WTC11 (cell line): ENCODE measurements around the gene EFS. TPM values are rescaled to one million over a fixed set of nuclear protein-coding genes. Genes with fewer than 3 reads are reported as not detected.

Experiments
- CREB1 ChIP-seq: sonication (generic); formaldehyde crosslinking; IDR thresholded peaks from 2 replicates; pipeline ENCODE4 v1.8.0; 2023; ENCODE audit warnings: mild to moderate bottlenecking, missing genetic modification reagents
- CREM ChIP-seq: sonication (generic); formaldehyde crosslinking; IDR thresholded peaks from 2 replicates; pipeline ENCODE4 v1.8.1; 2022; ENCODE audit warnings: mild to moderate bottlenecking, missing genetic modification reagents, moderate library complexity
- EMX1 ChIP-seq: fragments of 250-450 bp; sonication (Bioruptor Pico); IDR thresholded peaks from 2 replicates; pipeline ENCODE4 v1.8.0; 2021; ENCODE audit warnings: mild to moderate bottlenecking
- ERG ChIP-seq: fragments of 250-450 bp; sonication (Bioruptor Pico); IDR thresholded peaks from 2 replicates; pipeline ENCODE4 v1.8.0; 2021; ENCODE audit warnings: mild to moderate bottlenecking
- ETV6 ChIP-seq: sonication (generic); formaldehyde crosslinking; IDR thresholded peaks from 2 replicates; pipeline ENCODE4 v1.8.1; 2022; ENCODE audit warnings: mild to moderate bottlenecking, missing genetic modification reagents
- GRHL2 ChIP-seq: fragments of 250-450 bp; sonication (Bioruptor Pico); IDR thresholded peaks from 2 replicates; pipeline ENCODE4 v1.8.0; 2022; ENCODE audit warnings: mild to moderate bottlenecking, moderate library complexity; ENCODE audit not compliant: insufficient replicate concordance, severe bottlenecking
- IRF2 ChIP-seq: sonication (generic); formaldehyde crosslinking; IDR thresholded peaks from 2 replicates; pipeline ENCODE4 v1.8.0; 2022; ENCODE audit warnings: low read depth, missing genetic modification reagents, borderline replicate concordance
- MYBL2 ChIP-seq: sonication (generic); formaldehyde crosslinking; IDR thresholded peaks from 2 replicates; pipeline ENCODE4 v1.8.1; 2023; ENCODE audit warnings: mild to moderate bottlenecking, moderate library complexity, missing genetic modification reagents
- NR2C2 ChIP-seq: sonication (generic); formaldehyde crosslinking; IDR thresholded peaks from 2 replicates; pipeline ENCODE4 v1.8.0; 2022; ENCODE audit warnings: mild to moderate bottlenecking, missing genetic modification reagents
- OVOL2 ChIP-seq: fragments of 250-450 bp; sonication (Bioruptor Pico); IDR thresholded peaks from 2 replicates; pipeline ENCODE4 v1.9.0; 2021; ENCODE audit warnings: mild to moderate bottlenecking, borderline replicate concordance
- PRRX2 ChIP-seq: fragments of 250-450 bp; sonication (Bioruptor Pico); IDR thresholded peaks from 2 replicates; pipeline ENCODE4 v1.8.0; 2021; ENCODE audit warnings: mild to moderate bottlenecking
- RORB ChIP-seq: fragments of 250-450 bp; sonication (Bioruptor Pico); IDR thresholded peaks from 2 replicates; pipeline ENCODE4 v1.9.0; 2021; ENCODE audit warnings: mild to moderate bottlenecking
- SMAD3 ChIP-seq: sonication (generic); formaldehyde crosslinking; IDR thresholded peaks from 2 replicates; pipeline ENCODE4 v1.8.0; 2022; ENCODE audit warnings: missing genetic modification reagents, mild to moderate bottlenecking, borderline replicate concordance
- TCF7 ChIP-seq: sonication (generic); formaldehyde crosslinking; IDR thresholded peaks from 2 replicates; pipeline ENCODE4 v1.8.0; 2022; ENCODE audit warnings: mild to moderate bottlenecking, low read depth, missing genetic modification reagents, moderate library complexity
- TEAD1 ChIP-seq: sonication (generic); formaldehyde crosslinking; IDR thresholded peaks from 2 replicates; pipeline ENCODE4 v1.8.0; 2022; ENCODE audit warnings: mild to moderate bottlenecking, missing genetic modification reagents
- TP53 ChIP-seq: sonication (generic); formaldehyde crosslinking; IDR thresholded peaks from 2 replicates; pipeline ENCODE4 v1.8.1; 2023; ENCODE audit warnings: mild to moderate bottlenecking, missing genetic modification reagents
- ZNF263 ChIP-seq: sonication (generic); formaldehyde crosslinking; IDR thresholded peaks from 2 replicates; pipeline ENCODE4 v1.8.1; 2022; ENCODE audit warnings: low read depth, mild to moderate bottlenecking, moderate library complexity, missing genetic modification reagents
- ZNF281 ChIP-seq: sonication (generic); formaldehyde crosslinking; IDR thresholded peaks from 2 replicates; pipeline ENCODE4 v1.8.0; 2023; ENCODE audit warnings: mild to moderate bottlenecking, missing genetic modification reagents
- ZNF317 ChIP-seq: sonication (generic); formaldehyde crosslinking; IDR thresholded peaks from 2 replicates; pipeline ENCODE4 v1.8.1; 2023; ENCODE audit warnings: low read depth, mild to moderate bottlenecking, moderate library complexity, missing genetic modification reagents, borderline replicate concordance
- ZNF396 ChIP-seq: fragments of 250-450 bp; sonication (Bioruptor Pico); IDR thresholded peaks from 2 replicates; pipeline ENCODE4 v1.8.0; 2021; ENCODE audit warnings: mild to moderate bottlenecking, moderate library complexity, borderline replicate concordance
- ZNF416 ChIP-seq: fragments of 250-450 bp; sonication (Bioruptor Pico); IDR thresholded peaks from 2 replicates; pipeline ENCODE4 v1.9.0; 2021; ENCODE audit warnings: mild to moderate bottlenecking, inconsistent platforms
- total RNA-seq: library from RNA; stranded (reverse); gene quantifications from 3 replicates; pipeline ENCODE4 v1.2.3, GENCODE V29; 2021
- TF ChIP-seq, protein P1 (sequence below): sonication (generic); formaldehyde crosslinking; IDR thresholded peaks from 2 replicates; pipeline ENCODE4 v1.8.0; 2023; ENCODE audit warnings: missing genetic modification reagents, mild to moderate bottlenecking, borderline replicate concordance
- TF ChIP-seq, protein P2 (sequence below): fragments of 250-450 bp; sonication (Bioruptor Pico); conservative IDR thresholded peaks from 2 replicates; pipeline ENCODE4 v1.9.0; 2021; ENCODE audit warnings: mild to moderate bottlenecking
- TF ChIP-seq, protein P3 (sequence below): sonication (generic); formaldehyde crosslinking; conservative IDR thresholded peaks from 2 replicates; pipeline ENCODE4 v1.8.1; 2023; ENCODE audit warnings: mild to moderate bottlenecking, low read depth, missing genetic modification reagents, moderate library complexity
- TF ChIP-seq, protein P4 (sequence below): fragments of 200-600 bp; IDR thresholded peaks from 2 replicates; pipeline ENCODE4 v1.8.0; 2022; ENCODE audit warnings: antibody characterized with exemption

The EFS gene
- total RNA-seq, 1 experiment from 2014 or later = 35.3 TPM

DNA sequence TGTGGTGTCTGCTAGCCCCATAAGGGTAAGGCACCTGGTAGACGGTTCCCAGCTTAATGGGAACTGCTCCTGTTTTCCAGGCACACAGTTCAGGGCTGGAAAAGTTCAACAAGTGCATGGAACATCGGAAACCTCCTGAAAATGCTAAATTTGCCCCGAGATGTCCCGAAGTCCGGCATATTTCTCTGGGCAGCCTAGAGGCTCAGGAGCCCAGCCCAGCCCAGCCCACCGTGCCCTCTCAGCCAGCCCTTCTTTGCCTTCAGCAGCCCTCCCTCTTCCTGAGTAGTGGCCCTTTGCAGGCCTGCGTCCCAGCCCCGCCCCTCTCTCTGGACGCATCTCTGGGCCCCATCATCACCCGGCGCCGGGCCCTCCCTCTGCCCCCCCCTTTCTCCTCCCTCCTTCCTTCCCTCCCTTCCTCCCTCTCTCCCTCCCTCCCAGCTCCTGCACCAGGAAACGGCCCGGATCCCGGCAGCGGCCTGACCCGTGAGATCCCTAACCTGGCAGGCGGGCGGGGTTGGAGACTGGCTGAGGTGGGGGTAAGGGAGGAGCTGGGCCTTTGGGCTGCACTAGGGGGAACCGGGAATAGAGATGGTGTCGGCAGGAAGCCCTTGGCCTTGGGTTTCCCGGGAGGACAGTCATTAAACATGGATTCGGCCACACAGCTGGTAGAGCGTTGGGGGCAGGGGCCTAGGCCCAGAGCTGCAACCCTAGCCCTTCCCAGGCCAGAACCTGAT, 58.4 kb downstream of the EFS start, which contains the start of gene BCL2L2 (continued):
- TF ChIP-seq ERG (CRISPR knock-in tag) = no peak
- peak; percentile 96 for TF ChIP-seq CREM (CRISPR knock-in tag)
- TF ChIP-seq NR2C2 (CRISPR knock-in tag) = no peak
- TF ChIP-seq SMAD3 (CRISPR knock-in tag) = no peak
- no peak for TF ChIP-seq OVOL2 (CRISPR knock-in tag)
- no peak for TF ChIP-seq GRHL2
- TF ChIP-seq, protein P1, sequence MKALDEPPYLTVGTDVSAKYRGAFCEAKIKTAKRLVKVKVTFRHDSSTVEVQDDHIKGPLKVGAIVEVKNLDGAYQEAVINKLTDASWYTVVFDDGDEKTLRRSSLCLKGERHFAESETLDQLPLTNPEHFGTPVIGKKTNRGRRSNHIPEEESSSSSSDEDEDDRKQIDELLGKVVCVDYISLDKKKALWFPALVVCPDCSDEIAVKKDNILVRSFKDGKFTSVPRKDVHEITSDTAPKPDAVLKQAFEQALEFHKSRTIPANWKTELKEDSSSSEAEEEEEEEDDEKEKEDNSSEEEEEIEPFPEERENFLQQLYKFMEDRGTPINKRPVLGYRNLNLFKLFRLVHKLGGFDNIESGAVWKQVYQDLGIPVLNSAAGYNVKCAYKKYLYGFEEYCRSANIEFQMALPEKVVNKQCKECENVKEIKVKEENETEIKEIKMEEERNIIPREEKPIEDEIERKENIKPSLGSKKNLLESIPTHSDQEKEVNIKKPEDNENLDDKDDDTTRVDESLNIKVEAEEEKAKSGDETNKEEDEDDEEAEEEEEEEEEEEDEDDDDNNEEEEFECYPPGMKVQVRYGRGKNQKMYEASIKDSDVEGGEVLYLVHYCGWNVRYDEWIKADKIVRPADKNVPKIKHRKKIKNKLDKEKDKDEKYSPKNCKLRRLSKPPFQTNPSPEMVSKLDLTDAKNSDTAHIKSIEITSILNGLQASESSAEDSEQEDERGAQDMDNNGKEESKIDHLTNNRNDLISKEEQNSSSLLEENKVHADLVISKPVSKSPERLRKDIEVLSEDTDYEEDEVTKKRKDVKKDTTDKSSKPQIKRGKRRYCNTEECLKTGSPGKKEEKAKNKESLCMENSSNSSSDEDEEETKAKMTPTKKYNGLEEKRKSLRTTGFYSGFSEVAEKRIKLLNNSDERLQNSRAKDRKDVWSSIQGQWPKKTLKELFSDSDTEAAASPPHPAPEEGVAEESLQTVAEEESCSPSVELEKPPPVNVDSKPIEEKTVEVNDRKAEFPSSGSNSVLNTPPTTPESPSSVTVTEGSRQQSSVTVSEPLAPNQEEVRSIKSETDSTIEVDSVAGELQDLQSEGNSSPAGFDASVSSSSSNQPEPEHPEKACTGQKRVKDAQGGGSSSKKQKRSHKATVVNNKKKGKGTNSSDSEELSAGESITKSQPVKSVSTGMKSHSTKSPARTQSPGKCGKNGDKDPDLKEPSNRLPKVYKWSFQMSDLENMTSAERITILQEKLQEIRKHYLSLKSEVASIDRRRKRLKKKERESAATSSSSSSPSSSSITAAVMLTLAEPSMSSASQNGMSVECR (CRISPR knock-in tag) = no peak
- no peak for TF ChIP-seq ZNF416
- no peak for TF ChIP-seq TCF7 (CRISPR knock-in tag)
- TF ChIP-seq, protein P2, sequence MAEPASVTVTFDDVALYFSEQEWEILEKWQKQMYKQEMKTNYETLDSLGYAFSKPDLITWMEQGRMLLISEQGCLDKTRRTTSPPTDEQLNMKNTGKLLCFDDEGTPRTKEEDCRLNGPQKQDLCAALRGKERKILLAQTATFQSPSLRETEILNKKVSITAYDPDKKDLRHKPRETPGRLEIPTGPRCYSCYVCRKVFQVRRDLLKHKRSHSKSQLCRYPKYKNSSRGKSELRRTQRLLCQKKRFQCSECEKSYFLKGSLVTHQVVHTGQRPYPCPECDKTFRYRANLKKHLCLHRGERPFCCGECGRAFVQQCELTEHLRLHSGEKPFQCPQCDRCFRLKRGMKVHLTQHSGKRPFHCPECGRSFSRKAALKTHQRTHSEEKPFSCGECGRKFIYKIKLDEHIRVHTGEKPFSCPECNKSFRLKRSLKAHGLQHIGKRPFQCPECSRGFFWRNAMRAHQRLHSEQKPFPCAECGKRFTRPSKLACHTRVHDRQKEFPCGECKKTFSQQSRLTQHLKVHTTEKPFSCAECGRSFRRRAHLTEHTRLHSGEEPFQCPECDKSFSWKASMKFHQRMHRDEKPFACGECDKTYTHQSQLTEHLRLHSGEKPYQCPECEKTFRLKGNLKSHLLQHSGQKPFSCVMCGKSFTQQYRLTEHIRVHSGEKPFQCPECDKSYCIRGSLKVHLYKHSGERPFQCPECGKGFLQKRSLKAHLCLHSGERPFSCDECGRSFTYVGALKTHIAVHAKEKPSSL (CRISPR knock-in tag) = no peak
- TF ChIP-seq RORB (CRISPR knock-in tag) = no peak
- peak; percentile 50; the same call in 1 of the 2 replicates for TF ChIP-seq CREB1 (CRISPR knock-in tag)
- TF ChIP-seq, protein P3, sequence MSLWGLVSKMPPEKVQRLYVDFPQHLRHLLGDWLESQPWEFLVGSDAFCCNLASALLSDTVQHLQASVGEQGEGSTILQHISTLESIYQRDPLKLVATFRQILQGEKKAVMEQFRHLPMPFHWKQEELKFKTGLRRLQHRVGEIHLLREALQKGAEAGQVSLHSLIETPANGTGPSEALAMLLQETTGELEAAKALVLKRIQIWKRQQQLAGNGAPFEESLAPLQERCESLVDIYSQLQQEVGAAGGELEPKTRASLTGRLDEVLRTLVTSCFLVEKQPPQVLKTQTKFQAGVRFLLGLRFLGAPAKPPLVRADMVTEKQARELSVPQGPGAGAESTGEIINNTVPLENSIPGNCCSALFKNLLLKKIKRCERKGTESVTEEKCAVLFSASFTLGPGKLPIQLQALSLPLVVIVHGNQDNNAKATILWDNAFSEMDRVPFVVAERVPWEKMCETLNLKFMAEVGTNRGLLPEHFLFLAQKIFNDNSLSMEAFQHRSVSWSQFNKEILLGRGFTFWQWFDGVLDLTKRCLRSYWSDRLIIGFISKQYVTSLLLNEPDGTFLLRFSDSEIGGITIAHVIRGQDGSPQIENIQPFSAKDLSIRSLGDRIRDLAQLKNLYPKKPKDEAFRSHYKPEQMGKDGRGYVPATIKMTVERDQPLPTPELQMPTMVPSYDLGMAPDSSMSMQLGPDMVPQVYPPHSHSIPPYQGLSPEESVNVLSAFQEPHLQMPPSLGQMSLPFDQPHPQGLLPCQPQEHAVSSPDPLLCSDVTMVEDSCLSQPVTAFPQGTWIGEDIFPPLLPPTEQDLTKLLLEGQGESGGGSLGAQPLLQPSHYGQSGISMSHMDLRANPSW = no peak
- no peak for TF ChIP-seq TP53 (CRISPR knock-in tag)
- peak; percentile 33; the same call in 1 of the 2 replicates for TF ChIP-seq ZNF281
- TF ChIP-seq IRF2 (CRISPR knock-in tag) = no peak
- TF ChIP-seq MYBL2 (CRISPR knock-in tag) = no peak; the same call in 1 of the 2 replicates
- no peak for TF ChIP-seq ZNF263 (CRISPR knock-in tag)
- TF ChIP-seq PRRX2 (CRISPR knock-in tag) = no peak
- TF ChIP-seq, protein P4, sequence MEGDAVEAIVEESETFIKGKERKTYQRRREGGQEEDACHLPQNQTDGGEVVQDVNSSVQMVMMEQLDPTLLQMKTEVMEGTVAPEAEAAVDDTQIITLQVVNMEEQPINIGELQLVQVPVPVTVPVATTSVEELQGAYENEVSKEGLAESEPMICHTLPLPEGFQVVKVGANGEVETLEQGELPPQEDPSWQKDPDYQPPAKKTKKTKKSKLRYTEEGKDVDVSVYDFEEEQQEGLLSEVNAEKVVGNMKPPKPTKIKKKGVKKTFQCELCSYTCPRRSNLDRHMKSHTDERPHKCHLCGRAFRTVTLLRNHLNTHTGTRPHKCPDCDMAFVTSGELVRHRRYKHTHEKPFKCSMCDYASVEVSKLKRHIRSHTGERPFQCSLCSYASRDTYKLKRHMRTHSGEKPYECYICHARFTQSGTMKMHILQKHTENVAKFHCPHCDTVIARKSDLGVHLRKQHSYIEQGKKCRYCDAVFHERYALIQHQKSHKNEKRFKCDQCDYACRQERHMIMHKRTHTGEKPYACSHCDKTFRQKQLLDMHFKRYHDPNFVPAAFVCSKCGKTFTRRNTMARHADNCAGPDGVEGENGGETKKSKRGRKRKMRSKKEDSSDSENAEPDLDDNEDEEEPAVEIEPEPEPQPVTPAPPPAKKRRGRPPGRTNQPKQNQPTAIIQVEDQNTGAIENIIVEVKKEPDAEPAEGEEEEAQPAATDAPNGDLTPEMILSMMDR = no peak
- TF ChIP-seq TEAD1 (CRISPR knock-in tag) = no peak
- TF ChIP-seq EMX1 (CRISPR knock-in tag) = no peak
- TF ChIP-seq ETV6 (CRISPR knock-in tag) = peak; percentile 45; the same call in 1 of the 2 replicates
- no peak for TF ChIP-seq ZNF396 (CRISPR knock-in tag)
- TF ChIP-seq ZNF317 (CRISPR knock-in tag) = no peak
